A549 treated with AZD9567 at 1 μM for 4 hours (cell line): Measurements from ENCODE around the gene HSFY2. TPM values are rescaled to one million over a fixed set of nuclear protein-coding genes. Genes with fewer than 3 reads are reported as not detected.

Experiments used
- total RNA-seq: library from RNA; stranded (reverse); fragments of 200-300 nt; extraction: Qiagen RNA extraction; gene quantifications from 5 replicates; pipeline ENCODE4 v1.2.3, GENCODE V29; 2022; ENCODE audit not compliant: insufficient read depth

Gene HSFY2
- total RNA-seq: not detected in 5 replicates

GRCh38 chrY:18773635-18774034 lies at the start of gene HSFY2:
TSS of gene HSFY2 (minus strand) at chrY:18773735. CDS start at chrY:18773618, 117 bp downstream.

Other genes starting within 250 kb of the HSFY2 start
- not detected in 5 replicates for gene HSFY1, start 227.0 kb downstream of the HSFY2 start, total RNA-seq